PC-3 (cell line): ENCODE results near the gene AIG1. TPM values are rescaled to one million over a fixed set of nuclear protein-coding genes. Genes with fewer than 3 reads are reported as not detected.

Source experiments
- ATAC-seq: fragments of 200-7000 bp; cut with Tn5 transposase; 2 replicates; pipeline ENCODE4 v1.9.1; 2020; ENCODE audit warnings: mild to moderate bottlenecking, moderate library complexity
- BruUV-seq: library from RNA; stranded (reverse); fragments of 400-500 nt; replicated peaks from 2 replicates; lab custom pipeline; 2021; lab: Mats Ljungman, UMichigan
- CTCF ChIA-PET: fragments of 300-600 bp; sonication (Branson Sonifier 250); formaldehyde crosslinking; loops from one replicate; lab custom pipeline; 2022; ENCODE audit warnings: antibody characterized with exemption; lab: Charles Lee
- POLR2A ChIA-PET: fragments of 300-600 bp; sonication (Branson Sonifier 250); formaldehyde crosslinking; loops from one replicate; lab custom pipeline; 2022; ENCODE audit warnings: antibody characterized with exemption; ENCODE audit not compliant: unreplicated experiment; lab: Charles Lee
- DNase-seq: peaks from one replicate; pipeline ENCODE4 v3.0.0-alpha.2; 2015
- H2AFZ ChIP-seq: fragments of 300-600 bp; sonication (generic); 2 replicates; pipeline ENCODE4 v1.6.0; 2016; ENCODE audit warnings: antibody characterized with exemption, low read length
- H3F3A ChIP-seq: fragments of 300-600 bp; sonication (generic); one replicate; pipeline ENCODE4 v1.6.0; 2017; ENCODE audit warnings: antibody characterized with exemption, low read length, control low read depth, mild to moderate bottlenecking; ENCODE audit not compliant: unreplicated experiment
- H3K27ac ChIP-seq: fragments of 300-600 bp; sonication (generic); 2 replicates; pipeline ENCODE4 v1.5.1; 2016; ENCODE audit warnings: mild to moderate bottlenecking, low read length
- H3K27me3 ChIP-seq: fragments of 300-600 bp; sonication (generic); 2 replicates; pipeline ENCODE4 v1.6.1; 2016; ENCODE audit warnings: low read length, mixed read lengths
- H3K36me3 ChIP-seq: fragments of 300-600 bp; sonication (generic); 2 replicates; pipeline ENCODE4 v1.6.1; 2016; ENCODE audit warnings: low read depth, mixed run types, low read length, mixed read lengths
- H3K4me1 ChIP-seq: fragments of 300-600 bp; sonication (generic); 2 replicates; pipeline ENCODE4 v1.5.1; 2016; ENCODE audit warnings: low read length; ENCODE audit not compliant: insufficient read depth
- H3K4me2 ChIP-seq: fragments of 300-600 bp; sonication (generic); 2 replicates; pipeline ENCODE4 v1.6.0; 2016; ENCODE audit warnings: low read length
- H3K4me3 ChIP-seq: fragments of 300-600 bp; sonication (generic); 2 replicates; pipeline ENCODE4 v1.5.1; 2016; ENCODE audit warnings: mild to moderate bottlenecking, low read length, mixed read lengths
- H3K79me2 ChIP-seq: fragments of 300-600 bp; sonication (generic); 2 replicates; pipeline ENCODE4 v1.6.1; 2017; ENCODE audit warnings: low read length, mixed read lengths
- H3K9ac ChIP-seq: fragments of 300-600 bp; sonication (generic); 2 replicates; pipeline ENCODE4 v1.6.0; 2016; ENCODE audit warnings: mild to moderate bottlenecking, low read length
- H3K9me2 ChIP-seq: fragments of 300-600 bp; sonication (generic); replicated peaks from 2 replicates; pipeline ENCODE4 v1.6.1; 2016; ENCODE audit warnings: mixed run types, low read length, mixed read lengths
- H3K9me3 ChIP-seq: fragments of 300-600 bp; sonication (generic); 2 replicates; pipeline ENCODE4 v1.6.1; 2016; ENCODE audit warnings: low read length, mixed read lengths
- H4K20me1 ChIP-seq: fragments of 300-600 bp; sonication (generic); 2 replicates; pipeline ENCODE4 v1.6.1; 2016; ENCODE audit warnings: low read length, mixed read lengths
- CTCF ChIP-seq: fragments of 300-600 bp; sonication (generic); conservative IDR thresholded peaks from 2 replicates; pipeline ENCODE4 v1.5.1; 2017; ENCODE audit warnings: antibody characterized with exemption, low read depth, mild to moderate bottlenecking, low read length
- EZH2 ChIP-seq: fragments of 300-600 bp; sonication (generic); IDR thresholded peaks from one replicate; pipeline ENCODE4 v1.6.1; 2017; ENCODE audit warnings: antibody characterized with exemption, mild to moderate bottlenecking, low read length; ENCODE audit not compliant: unreplicated experiment
- EZH2phosphoT487 ChIP-seq: fragments of 300-600 bp; sonication (generic); IDR thresholded peaks from 2 replicates; pipeline ENCODE4 v1.6.1; 2018; ENCODE audit warnings: mild to moderate bottlenecking, antibody characterized with exemption, low read length, borderline replicate concordance
- intact Hi-C: fragments of 100-400 bp; cut with micrococcal nuclease; formaldehyde crosslinking; loops from 2 replicates; pipeline ENCODE4 v1.9.0; 2023
- total RNA-seq: library from RNA; depleted of rRNA; stranded (reverse); fragments of >200 nt; gene quantifications from 2 replicates; pipeline ENCODE4 v1.2.3, GENCODE V29; 2014

AIG1 gene
- total RNA-seq, 1 experiment from 2014 or later: 32.7 TPM

- DNase-seq: peak; percentile 32
- ATAC-seq: no peak
- Histone ChIP-seq H3K4me2 (no peak overlapping the region), H3K27ac (no peak overlapping the region), H3F3A (no peaks in the 10 kb centered on the region), H3K4me3 (no peak overlapping the region), H3K9ac (no peak overlapping the region), H3K4me1 (peaks cover 6% of the 10 kb centered on the region), H2AFZ (no peak overlapping the region), H3K36me3 (no peaks in the 10 kb centered on the region), H3K9me3 (no peaks in the 10 kb centered on the region), H4K20me1 (no peaks in the 10 kb centered on the region), H3K79me2 (no peaks in the 10 kb centered on the region), H3K9me2 (no peaks in the 10 kb centered on the region), H3K27me3 (no peaks in the 10 kb centered on the region)
- no peak for TF ChIP-seq EZH2phosphoT487
- TF ChIP-seq EZH2: no peak
- TF ChIP-seq CTCF: no peak
- POLR2A ChIA-PET: no interaction called here
- no TSS peak for BruUV-seq
- CTCF ChIA-PET: no interaction called here
- intact Hi-C loops: no loop called here
These were observed 25.9 kb upstream of the AIG1 start for GRCh38 chr6:143034689-143035334.

GRCh38 chr6:143037470-143037869 lies 23.2 kb upstream of the AIG1 start:
- Histone ChIP-seq H3K9ac (no peak overlapping the region), H3K27ac (no peak overlapping the region), H3K9me3 (no peaks in the 10 kb centered on the region), H4K20me1 (no peaks in the 10 kb centered on the region), H3K4me3 (no peak overlapping the region), H3K9me2 (no peaks in the 10 kb centered on the region), H3F3A (no peaks in the 10 kb centered on the region), H3K79me2 (no peaks in the 10 kb centered on the region), H3K27me3 (no peaks in the 10 kb centered on the region), H2AFZ (no peak overlapping the region), H3K4me1 (peaks cover 6% of the 10 kb centered on the region), H3K36me3 (no peaks in the 10 kb centered on the region), H3K4me2 (no peak overlapping the region)
- ChIA-PET CTCF (no interaction called here), POLR2A (no interaction called here)
- no peak for TF ChIP-seq EZH2
- TF ChIP-seq EZH2phosphoT487: no peak
- TF ChIP-seq CTCF: no peak
- intact Hi-C loops: no loop called here
- no peak for DNase-seq
- BruUV-seq: no TSS peak
- no peak for ATAC-seq

GRCh38 chr6:143038833-143039232 lies 21.9 kb upstream of the AIG1 start:
- H3K9me3 ChIP-seq: no peaks in the 10 kb centered on the region
- no TSS peak for BruUV-seq
- no peaks in the 10 kb centered on the region for H3K36me3 ChIP-seq
- H4K20me1 ChIP-seq: no peaks in the 10 kb centered on the region
- H3K27me3 ChIP-seq: no peaks in the 10 kb centered on the region
- H3K9ac ChIP-seq: no peak overlapping the region
- TF ChIP-seq EZH2 (no peak), CTCF (0 out of 2 replicates have a peak, but pooled peaks have one; percentile 10)
- peaks cover 6% of the 10 kb centered on the region for H3K4me1 ChIP-seq
- no peaks in the 10 kb centered on the region for H3F3A ChIP-seq
- no peak overlapping the region for H3K4me2 ChIP-seq
- DNase-seq (no peak), ATAC-seq (no peak)
- H3K79me2 ChIP-seq: no peaks in the 10 kb centered on the region
- no peak overlapping the region for H3K4me3 ChIP-seq
- no peak overlapping the region for H2AFZ ChIP-seq
- intact Hi-C loops: no loop called here
- ChIA-PET CTCF (no interaction called here), POLR2A (no interaction called here)
- H3K27ac ChIP-seq: no peak overlapping the region
- H3K9me2 ChIP-seq: no peaks in the 10 kb centered on the region
